Measurements from ENCODE around the gene LOX. TPM values are rescaled to one million over a fixed set of nuclear protein-coding genes. Genes with fewer than 3 reads are reported as not detected.

The LOX gene
- total RNA-seq, 1 experiment from 2014 or later: 8.7 TPM

- intact Hi-C loops (cut with micrococcal nuclease; ENCODE audit: unreplicated experiment): no loop called here
- no TSS peak for BruUV-seq (replicated peaks)
- no peak for TF ChIP-seq CTCF (IDR thresholded peaks at IDR 0.05; ENCODE audit: unreplicated experiment)
- no peak overlapping the region for H3K4me3 Mint-ChIP-seq (ENCODE audit: low read depth, unreplicated experiment)
- no peaks in the 10 kb centered on the region for H3K36me3 Mint-ChIP-seq (ENCODE audit: insufficient read depth, unreplicated experiment)
- DNase-seq: no peak
- no peaks in the 10 kb centered on the region for H3K27me3 Mint-ChIP-seq (ENCODE audit: unreplicated experiment)
- no peak overlapping the region for H3K27ac Mint-ChIP-seq (ENCODE audit: unreplicated experiment)
- CTCF ChIA-PET: interaction anchor here (1.7 kb wide), 1 partner anchor 14 kb away, joined by 7 read pairs; no protein-coding TSS in a partner anchor
- no peaks in the 10 kb centered on the region for H3K9me3 Mint-ChIP-seq (ENCODE audit: low read depth, unreplicated experiment)
- peaks cover 8% of the 10 kb centered on the region for H3K4me1 Mint-ChIP-seq (ENCODE audit: low read depth, unreplicated experiment)
Observed at GRCh38 chr5:122062205-122062604, 15.9 kb downstream of the LOX start.

GRCh38 chr5:122056913-122057312 lies 21.1 kb downstream of the LOX start:
- no peak for DNase-seq
- Mint-ChIP-seq H3K36me3 (ENCODE audit: insufficient read depth, unreplicated experiment) (no peaks in the 10 kb centered on the region), H3K4me3 (ENCODE audit: low read depth, unreplicated experiment) (no peak overlapping the region), H3K4me1 (ENCODE audit: low read depth, unreplicated experiment) (peaks cover under 1% of the 10 kb centered on the region), H3K27ac (ENCODE audit: unreplicated experiment) (no peak overlapping the region), H3K9me3 (ENCODE audit: low read depth, unreplicated experiment) (no peaks in the 10 kb centered on the region), H3K27me3 (ENCODE audit: unreplicated experiment) (no peaks in the 10 kb centered on the region)
- no peak for TF ChIP-seq CTCF (IDR thresholded peaks at IDR 0.05; ENCODE audit: unreplicated experiment)
- no TSS peak for BruUV-seq (replicated peaks)
- intact Hi-C loops (cut with micrococcal nuclease; ENCODE audit: unreplicated experiment): no loop called here
- CTCF ChIA-PET: interaction anchor here (0.7 kb wide), 1 partner anchor 269 kb away, joined by 3 read pairs; no protein-coding TSS in a partner anchor

- H3K27ac Mint-ChIP-seq (ENCODE audit: unreplicated experiment): no peak overlapping the region
- no peak for TF ChIP-seq CTCF (IDR thresholded peaks at IDR 0.05; ENCODE audit: unreplicated experiment)
- BruUV-seq (replicated peaks): no TSS peak
- H3K9me3 Mint-ChIP-seq (ENCODE audit: low read depth, unreplicated experiment): no peaks in the 10 kb centered on the region
- H3K27me3 Mint-ChIP-seq (ENCODE audit: unreplicated experiment): no peaks in the 10 kb centered on the region
- no peaks in the 10 kb centered on the region for H3K4me1 Mint-ChIP-seq (ENCODE audit: low read depth, unreplicated experiment)
- CTCF ChIA-PET: no interaction called here
- no peak overlapping the region for H3K4me3 Mint-ChIP-seq (ENCODE audit: low read depth, unreplicated experiment)
- intact Hi-C loops (cut with micrococcal nuclease; ENCODE audit: unreplicated experiment): no loop called here
- no peak for DNase-seq
- H3K36me3 Mint-ChIP-seq (ENCODE audit: insufficient read depth, unreplicated experiment): no peaks in the 10 kb centered on the region
Observed at GRCh38 chr5:122054266-122054665, 23.8 kb downstream of the LOX start.

- CTCF ChIA-PET: no interaction called here
- TF ChIP-seq CTCF (IDR thresholded peaks at IDR 0.05; ENCODE audit: unreplicated experiment): no peak
- BruUV-seq (replicated peaks): no TSS peak
Observed at GRCh38 chr5:122053181-122054109, 24.6 kb downstream of the LOX start.

More at GRCh38 chr5:122053181-122054109, 24.6 kb downstream of the LOX start:
- Mint-ChIP-seq H3K36me3 (ENCODE audit: insufficient read depth, unreplicated experiment) (no peaks in the 10 kb centered on the region), H3K27me3 (ENCODE audit: unreplicated experiment) (no peaks in the 10 kb centered on the region), H3K4me3 (ENCODE audit: low read depth, unreplicated experiment) (no peak overlapping the region), H3K27ac (ENCODE audit: unreplicated experiment) (no peak overlapping the region), H3K4me1 (ENCODE audit: low read depth, unreplicated experiment) (no peaks in the 10 kb centered on the region), H3K9me3 (ENCODE audit: low read depth, unreplicated experiment) (no peaks in the 10 kb centered on the region)
- intact Hi-C loops (cut with micrococcal nuclease; ENCODE audit: unreplicated experiment): no loop called here
- DNase-seq: no peak

All from Calu3 (cell line).